Liver (tissue), 3 donors: ENCODE measurements around the gene HOXD9.

ENCODE experiments used
- RAD21 ChIP-seq, 2 donors: IDR thresholded peaks; 2 replicates each; pipeline ENCODE4 v1.6.1; 2016; ENCODE audit warnings: antibody characterized with exemption in 2 of 2, mild to moderate bottlenecking in 2 of 2
- TF ChIP-seq, protein P1 (sequence below): fragments of 150-350 bp; IDR thresholded peaks from 2 replicates; pipeline ENCODE4 v1.5.1; 2017; ENCODE audit warnings: improper control_type of control experiment, low read depth, low read length; ENCODE audit not compliant: missing input control
- TF ChIP-seq, protein P2 (sequence below): IDR thresholded peaks from 2 replicates; pipeline ENCODE4 v1.6.1; 2016; ENCODE audit warnings: antibody characterized with exemption
- TF ChIP-seq, protein P3 (sequence below): IDR thresholded peaks from 2 replicates; pipeline ENCODE4 v1.6.1; 2016; ENCODE audit warnings: antibody characterized with exemption
- donor health status: healthy.
- donor health status: healthy.

DNA sequence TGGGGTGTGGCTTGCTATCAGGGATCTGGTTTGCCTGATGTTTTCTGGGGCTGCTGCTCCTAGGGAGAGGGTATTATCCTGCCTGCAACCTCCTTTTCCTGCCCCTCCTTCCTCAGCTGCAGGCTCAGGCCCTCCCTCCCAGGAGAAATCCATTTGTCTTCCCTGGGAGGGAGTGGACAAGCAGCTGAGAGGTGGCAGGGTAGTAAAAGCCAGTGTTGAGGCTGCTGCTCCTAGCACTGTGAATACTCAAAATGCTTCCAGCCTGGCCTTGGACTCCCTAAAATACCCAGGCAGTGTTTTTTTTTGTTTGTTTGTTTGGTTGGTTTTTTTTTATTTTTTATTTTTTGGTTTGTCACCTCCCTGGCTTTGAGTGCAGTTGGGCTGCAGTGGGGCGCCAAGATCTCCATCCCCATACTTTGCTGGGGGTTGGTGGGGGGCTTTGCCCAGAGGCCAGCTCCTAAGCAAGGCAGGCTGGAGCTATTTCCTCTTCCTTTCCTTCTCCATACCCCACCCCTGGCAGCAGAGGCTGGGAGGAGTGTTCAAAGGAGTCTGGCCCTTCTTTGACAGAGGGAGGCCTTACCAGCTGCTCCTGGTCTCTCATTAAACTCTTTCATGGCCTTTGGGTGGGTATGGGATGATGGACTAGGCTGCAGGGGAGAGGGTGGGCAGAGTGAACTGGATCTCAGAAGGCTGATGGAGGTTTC, 48.2 kb downstream of the HOXD9 start:
- TF ChIP-seq, protein P1, sequence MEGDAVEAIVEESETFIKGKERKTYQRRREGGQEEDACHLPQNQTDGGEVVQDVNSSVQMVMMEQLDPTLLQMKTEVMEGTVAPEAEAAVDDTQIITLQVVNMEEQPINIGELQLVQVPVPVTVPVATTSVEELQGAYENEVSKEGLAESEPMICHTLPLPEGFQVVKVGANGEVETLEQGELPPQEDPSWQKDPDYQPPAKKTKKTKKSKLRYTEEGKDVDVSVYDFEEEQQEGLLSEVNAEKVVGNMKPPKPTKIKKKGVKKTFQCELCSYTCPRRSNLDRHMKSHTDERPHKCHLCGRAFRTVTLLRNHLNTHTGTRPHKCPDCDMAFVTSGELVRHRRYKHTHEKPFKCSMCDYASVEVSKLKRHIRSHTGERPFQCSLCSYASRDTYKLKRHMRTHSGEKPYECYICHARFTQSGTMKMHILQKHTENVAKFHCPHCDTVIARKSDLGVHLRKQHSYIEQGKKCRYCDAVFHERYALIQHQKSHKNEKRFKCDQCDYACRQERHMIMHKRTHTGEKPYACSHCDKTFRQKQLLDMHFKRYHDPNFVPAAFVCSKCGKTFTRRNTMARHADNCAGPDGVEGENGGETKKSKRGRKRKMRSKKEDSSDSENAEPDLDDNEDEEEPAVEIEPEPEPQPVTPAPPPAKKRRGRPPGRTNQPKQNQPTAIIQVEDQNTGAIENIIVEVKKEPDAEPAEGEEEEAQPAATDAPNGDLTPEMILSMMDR: no peak
- TF ChIP-seq, protein P2, sequence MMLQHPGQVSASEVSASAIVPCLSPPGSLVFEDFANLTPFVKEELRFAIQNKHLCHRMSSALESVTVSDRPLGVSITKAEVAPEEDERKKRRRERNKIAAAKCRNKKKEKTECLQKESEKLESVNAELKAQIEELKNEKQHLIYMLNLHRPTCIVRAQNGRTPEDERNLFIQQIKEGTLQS: no peak
- TF ChIP-seq, protein P3, sequence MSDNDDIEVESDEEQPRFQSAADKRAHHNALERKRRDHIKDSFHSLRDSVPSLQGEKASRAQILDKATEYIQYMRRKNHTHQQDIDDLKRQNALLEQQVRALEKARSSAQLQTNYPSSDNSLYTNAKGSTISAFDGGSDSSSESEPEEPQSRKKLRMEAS: no peak
- TF ChIP-seq RAD21 (IDR thresholded peaks at IDR 0.05): no peak
